Panc1 (cell line): ENCODE results near the gene KRTAP5-7.

ENCODE experiments used
- POLR2AphosphoS5 ChIP-seq: IDR thresholded peaks from 2 replicates; pipeline ENCODE4 v1.6.1; 2012; ENCODE audit warnings: mild to moderate bottlenecking, low read depth, low read length, moderate library complexity
- SIN3A ChIP-seq: IDR thresholded peaks from 2 replicates; pipeline ENCODE4 v1.6.1; 2012; ENCODE audit warnings: low read depth, mild to moderate bottlenecking, low read length, moderate library complexity, borderline replicate concordance; ENCODE audit not compliant: insufficient read depth
- TF ChIP-seq, protein P1 (sequence below): fragments of 450-650 bp; IDR thresholded peaks from 2 replicates; pipeline ENCODE4 v1.5.1; 2017; ENCODE audit warnings: mild to moderate bottlenecking
- TF ChIP-seq, protein P2 (sequence below), 2 experiments: IDR thresholded peaks; 2 replicates each; pipeline ENCODE4 v1.6.1; 2011 to 2012; ENCODE audit warnings: low read depth in 2 of 2, control low read depth in 1 of 2, low read length in 1 of 2, mild to moderate bottlenecking in 1 of 2, moderate library complexity in 1 of 2; ENCODE audit not compliant: insufficient read depth in 1 of 2

DNA sequence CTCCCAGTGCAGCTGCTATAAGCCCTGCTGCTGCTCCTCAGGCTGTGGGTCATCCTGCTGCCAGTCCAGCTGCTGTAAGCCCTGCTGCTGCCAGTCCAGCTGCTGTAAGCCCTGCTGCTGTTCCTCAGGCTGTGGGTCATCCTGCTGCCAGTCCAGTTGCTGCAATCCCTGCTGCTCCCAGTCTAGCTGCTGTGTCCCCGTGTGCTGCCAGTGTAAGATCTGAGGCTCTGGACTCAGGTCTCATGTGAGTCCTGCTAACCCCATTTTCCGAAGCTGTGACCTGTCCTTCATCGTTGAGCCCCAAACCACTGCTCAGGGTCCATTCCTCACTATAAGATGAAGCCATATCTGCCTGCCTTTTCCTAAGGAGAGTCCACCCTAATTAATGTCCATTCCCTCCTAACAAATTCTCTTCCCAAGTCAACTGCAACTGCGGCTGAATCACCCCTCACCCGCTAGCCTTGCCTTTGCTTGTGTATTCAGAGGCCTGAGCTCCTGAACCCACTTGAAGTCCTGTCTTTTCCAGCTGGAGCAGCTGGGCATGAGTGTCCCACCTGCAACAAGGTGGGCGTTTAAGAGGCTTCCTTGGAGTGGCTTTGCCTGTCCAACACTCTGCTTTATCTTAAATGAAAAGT, 626 bp downstream of the KRTAP5-7 start:
- TF ChIP-seq POLR2AphosphoS5 (no peak), SIN3A (no peak)
- TF ChIP-seq, protein P1, sequence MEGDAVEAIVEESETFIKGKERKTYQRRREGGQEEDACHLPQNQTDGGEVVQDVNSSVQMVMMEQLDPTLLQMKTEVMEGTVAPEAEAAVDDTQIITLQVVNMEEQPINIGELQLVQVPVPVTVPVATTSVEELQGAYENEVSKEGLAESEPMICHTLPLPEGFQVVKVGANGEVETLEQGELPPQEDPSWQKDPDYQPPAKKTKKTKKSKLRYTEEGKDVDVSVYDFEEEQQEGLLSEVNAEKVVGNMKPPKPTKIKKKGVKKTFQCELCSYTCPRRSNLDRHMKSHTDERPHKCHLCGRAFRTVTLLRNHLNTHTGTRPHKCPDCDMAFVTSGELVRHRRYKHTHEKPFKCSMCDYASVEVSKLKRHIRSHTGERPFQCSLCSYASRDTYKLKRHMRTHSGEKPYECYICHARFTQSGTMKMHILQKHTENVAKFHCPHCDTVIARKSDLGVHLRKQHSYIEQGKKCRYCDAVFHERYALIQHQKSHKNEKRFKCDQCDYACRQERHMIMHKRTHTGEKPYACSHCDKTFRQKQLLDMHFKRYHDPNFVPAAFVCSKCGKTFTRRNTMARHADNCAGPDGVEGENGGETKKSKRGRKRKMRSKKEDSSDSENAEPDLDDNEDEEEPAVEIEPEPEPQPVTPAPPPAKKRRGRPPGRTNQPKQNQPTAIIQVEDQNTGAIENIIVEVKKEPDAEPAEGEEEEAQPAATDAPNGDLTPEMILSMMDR, result no peak
- TF ChIP-seq, protein P2, sequence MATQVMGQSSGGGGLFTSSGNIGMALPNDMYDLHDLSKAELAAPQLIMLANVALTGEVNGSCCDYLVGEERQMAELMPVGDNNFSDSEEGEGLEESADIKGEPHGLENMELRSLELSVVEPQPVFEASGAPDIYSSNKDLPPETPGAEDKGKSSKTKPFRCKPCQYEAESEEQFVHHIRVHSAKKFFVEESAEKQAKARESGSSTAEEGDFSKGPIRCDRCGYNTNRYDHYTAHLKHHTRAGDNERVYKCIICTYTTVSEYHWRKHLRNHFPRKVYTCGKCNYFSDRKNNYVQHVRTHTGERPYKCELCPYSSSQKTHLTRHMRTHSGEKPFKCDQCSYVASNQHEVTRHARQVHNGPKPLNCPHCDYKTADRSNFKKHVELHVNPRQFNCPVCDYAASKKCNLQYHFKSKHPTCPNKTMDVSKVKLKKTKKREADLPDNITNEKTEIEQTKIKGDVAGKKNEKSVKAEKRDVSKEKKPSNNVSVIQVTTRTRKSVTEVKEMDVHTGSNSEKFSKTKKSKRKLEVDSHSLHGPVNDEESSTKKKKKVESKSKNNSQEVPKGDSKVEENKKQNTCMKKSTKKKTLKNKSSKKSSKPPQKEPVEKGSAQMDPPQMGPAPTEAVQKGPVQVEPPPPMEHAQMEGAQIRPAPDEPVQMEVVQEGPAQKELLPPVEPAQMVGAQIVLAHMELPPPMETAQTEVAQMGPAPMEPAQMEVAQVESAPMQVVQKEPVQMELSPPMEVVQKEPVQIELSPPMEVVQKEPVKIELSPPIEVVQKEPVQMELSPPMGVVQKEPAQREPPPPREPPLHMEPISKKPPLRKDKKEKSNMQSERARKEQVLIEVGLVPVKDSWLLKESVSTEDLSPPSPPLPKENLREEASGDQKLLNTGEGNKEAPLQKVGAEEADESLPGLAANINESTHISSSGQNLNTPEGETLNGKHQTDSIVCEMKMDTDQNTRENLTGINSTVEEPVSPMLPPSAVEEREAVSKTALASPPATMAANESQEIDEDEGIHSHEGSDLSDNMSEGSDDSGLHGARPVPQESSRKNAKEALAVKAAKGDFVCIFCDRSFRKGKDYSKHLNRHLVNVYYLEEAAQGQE (IDR thresholded peaks at IDR 0.05; ENCODE audit: insufficient read depth in 1 of 2, low read depth in 2 of 2, low read length in 1 of 2), result no peak
